ENCODE results near the gene B3GNT5. TPM values are rescaled to one million over a fixed set of nuclear protein-coding genes. Genes with fewer than 3 reads are reported as not detected.

B3GNT5 gene
- total and polyA plus RNA-seq, 10 of the 15 experiments (the other 5 are each of a cell fraction or from before 2014, with no cell fraction given), result 0.24 to 1.1 (median 0.48) TPM

DNA sequence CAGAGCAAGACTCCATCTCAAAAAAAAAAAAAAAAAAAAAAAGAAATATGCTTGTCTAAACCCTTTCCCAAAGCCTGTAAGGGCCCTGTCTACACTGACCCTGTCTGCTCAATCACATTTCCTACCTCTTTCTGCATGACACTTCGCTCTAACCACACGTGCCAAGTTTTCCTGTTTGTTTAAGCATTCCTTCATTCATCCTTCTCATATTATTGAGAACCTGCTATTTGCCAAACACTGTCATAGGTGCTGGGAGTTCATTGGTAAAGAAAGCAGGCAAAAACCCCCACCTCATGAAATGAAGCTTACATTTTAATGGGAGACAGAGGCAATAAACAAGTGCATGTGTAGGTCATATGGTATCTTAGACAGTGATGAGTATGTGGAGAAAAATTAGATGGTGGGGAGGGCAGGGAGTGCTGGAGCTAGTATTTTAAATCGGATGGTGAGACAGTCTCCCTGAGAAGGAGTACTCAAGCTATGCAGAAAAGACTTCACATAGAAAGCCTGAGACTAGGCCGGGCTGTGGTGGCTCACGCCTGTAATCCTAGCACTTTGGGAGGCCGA lies 48.0 kb downstream of the B3GNT5 start:
- intact Hi-C loops (cut with micrococcal nuclease; ENCODE audit: unreplicated experiment) (no loop called here), in situ Hi-C loops (cut with MboI) (no loop called here)
- Histone ChIP-seq H4K20me1 (ENCODE audit: control insufficient read depth, insufficient read depth) (no peaks in the 10 kb centered on the region), H3K4me3 (no peak overlapping the region), H3K9me3 (replicated peaks; ENCODE audit: control insufficient read depth, insufficient read depth, low read length) (no peaks in the 10 kb centered on the region), H3K79me2 (ENCODE audit: control insufficient read depth, insufficient read depth, low read length) (no peaks in the 10 kb centered on the region), H3K9ac (ENCODE audit: control insufficient read depth, insufficient read depth, low read length) (no peak overlapping the region), H3K4me1 (ENCODE audit: control insufficient read depth, insufficient read depth, low read length) (no peaks in the 10 kb centered on the region), H2AFZ (ENCODE audit: control insufficient read depth, low read depth, low read length) (no peak overlapping the region), H3K36me3 (ENCODE audit: control insufficient read depth in 2 of 2, insufficient read depth in 2 of 2, low read length in 1 of 2) (no peaks in the 10 kb centered on the region), H3K27me3 (replicated peaks in 1 of 2; ENCODE audit: control insufficient read depth in 2 of 2, insufficient read depth in 2 of 2, low read length in 1 of 2) (no peaks in the 10 kb centered on the region), H3K27ac (ENCODE audit: control insufficient read depth, insufficient read depth) (no peak overlapping the region), H3K4me2 (ENCODE audit: control insufficient read depth, insufficient read depth) (no peak overlapping the region)
- TF ChIP-seq CHD1 (IDR thresholded peaks at IDR 0.05; ENCODE audit: low read depth, low read length) (no peak), TBL1XR1 (IDR thresholded peaks at IDR 0.05; ENCODE audit: low read depth, low read length) (no peak), NFYA (IDR thresholded peaks at IDR 0.05; ENCODE audit: borderline replicate concordance, low read depth, low read length) (no peak), SIN3A (IDR thresholded peaks at IDR 0.05; ENCODE audit: low read depth, low read length) (no peak), HDAC2 (IDR thresholded peaks at IDR 0.05) (no peak), POLR2A (IDR thresholded peaks at IDR 0.05; ENCODE audit: low read depth, low read length) (no peak), POLR2AphosphoS2 (IDR thresholded peaks at IDR 0.05; ENCODE audit: low read depth, low read length) (no peak), HDGF (IDR thresholded peaks at IDR 0.05) (no peak), POU2F2 (IDR thresholded peaks at IDR 0.05; ENCODE audit: borderline replicate concordance, low read depth, low read length) (no peak), KDM1A (IDR thresholded peaks at IDR 0.05; ENCODE audit: borderline replicate concordance) (no peak), BMI1 (IDR thresholded peaks at IDR 0.05; ENCODE audit: borderline replicate concordance) (no peak), SMARCA5 (IDR thresholded peaks at IDR 0.05) (no peak), YY1 (IDR thresholded peaks at IDR 0.05; ENCODE audit: low read depth, low read length) (no peak), ETV6 (conservative IDR thresholded peaks at IDR 0.05 in 1 of 2, IDR thresholded peaks at IDR 0.05 in 1 of 2; ENCODE audit: borderline replicate concordance in 1 of 2, low read depth in 1 of 2) (no peak)
- TF ChIP-seq, protein P1, sequence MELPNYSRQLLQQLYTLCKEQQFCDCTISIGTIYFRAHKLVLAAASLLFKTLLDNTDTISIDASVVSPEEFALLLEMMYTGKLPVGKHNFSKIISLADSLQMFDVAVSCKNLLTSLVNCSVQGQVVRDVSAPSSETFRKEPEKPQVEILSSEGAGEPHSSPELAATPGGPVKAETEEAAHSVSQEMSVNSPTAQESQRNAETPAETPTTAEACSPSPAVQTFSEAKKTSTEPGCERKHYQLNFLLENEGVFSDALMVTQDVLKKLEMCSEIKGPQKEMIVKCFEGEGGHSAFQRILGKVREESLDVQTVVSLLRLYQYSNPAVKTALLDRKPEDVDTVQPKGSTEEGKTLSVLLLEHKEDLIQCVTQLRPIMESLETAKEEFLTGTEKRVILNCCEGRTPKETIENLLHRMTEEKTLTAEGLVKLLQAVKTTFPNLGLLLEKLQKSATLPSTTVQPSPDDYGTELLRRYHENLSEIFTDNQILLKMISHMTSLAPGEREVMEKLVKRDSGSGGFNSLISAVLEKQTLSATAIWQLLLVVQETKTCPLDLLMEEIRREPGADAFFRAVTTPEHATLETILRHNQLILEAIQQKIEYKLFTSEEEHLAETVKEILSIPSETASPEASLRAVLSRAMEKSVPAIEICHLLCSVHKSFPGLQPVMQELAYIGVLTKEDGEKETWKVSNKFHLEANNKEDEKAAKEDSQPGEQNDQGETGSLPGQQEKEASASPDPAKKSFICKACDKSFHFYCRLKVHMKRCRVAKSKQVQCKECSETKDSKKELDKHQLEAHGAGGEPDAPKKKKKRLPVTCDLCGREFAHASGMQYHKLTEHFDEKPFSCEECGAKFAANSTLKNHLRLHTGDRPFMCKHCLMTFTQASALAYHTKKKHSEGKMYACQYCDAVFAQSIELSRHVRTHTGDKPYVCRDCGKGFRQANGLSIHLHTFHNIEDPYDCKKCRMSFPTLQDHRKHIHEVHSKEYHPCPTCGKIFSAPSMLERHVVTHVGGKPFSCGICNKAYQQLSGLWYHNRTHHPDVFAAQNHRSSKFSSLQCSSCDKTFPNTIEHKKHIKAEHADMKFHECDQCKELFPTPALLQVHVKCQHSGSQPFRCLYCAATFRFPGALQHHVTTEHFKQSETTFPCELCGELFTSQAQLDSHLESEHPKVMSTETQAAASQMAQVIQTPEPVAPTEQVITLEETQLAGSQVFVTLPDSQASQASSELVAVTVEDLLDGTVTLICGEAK (IDR thresholded peaks at IDR 0.05; ENCODE audit: borderline replicate concordance), result no peak
- TF ChIP-seq, protein P2, sequence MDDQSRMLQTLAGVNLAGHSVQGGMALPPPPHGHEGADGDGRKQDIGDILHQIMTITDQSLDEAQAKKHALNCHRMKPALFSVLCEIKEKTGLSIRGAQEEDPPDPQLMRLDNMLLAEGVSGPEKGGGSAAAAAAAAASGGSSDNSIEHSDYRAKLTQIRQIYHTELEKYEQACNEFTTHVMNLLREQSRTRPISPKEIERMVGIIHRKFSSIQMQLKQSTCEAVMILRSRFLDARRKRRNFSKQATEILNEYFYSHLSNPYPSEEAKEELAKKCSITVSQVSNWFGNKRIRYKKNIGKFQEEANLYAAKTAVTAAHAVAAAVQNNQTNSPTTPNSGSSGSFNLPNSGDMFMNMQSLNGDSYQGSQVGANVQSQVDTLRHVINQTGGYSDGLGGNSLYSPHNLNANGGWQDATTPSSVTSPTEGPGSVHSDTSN (IDR thresholded peaks at IDR 0.05; ENCODE audit: insufficient replicate concordance, low read depth, low read length), result no peak
- ChIA-PET POLR2A (interaction anchor here (0.6 to 1.4 kb wide), 2 partner anchors 15 to 19 kb away, joined by 3 read pairs; no protein-coding TSS in a partner anchor), SMC1A (ENCODE audit: uncharacterized antibody, unreplicated experiment) (interaction anchor here (0.8 to 1.3 kb wide), 6 partner anchors 9 to 48 kb away, joined by 3 to 5 read pairs (median 4); partner anchors contain the start of gene B3GNT5), CTCF (interaction anchor here (0.6 to 1.1 kb wide), 2 partner anchors 9 to 1065 kb away, joined by 3 read pairs; no protein-coding TSS in a partner anchor), RAD21 (ENCODE audit: unreplicated experiment) (interaction anchor here (0.9 kb wide), 1 partner anchor 81 kb away, joined by 3 read pairs; no protein-coding TSS in a partner anchor)
- ATAC-seq, result no peak
- WGBS (ENCODE audit: insufficient coverage, insufficient replicate concordance, low lambda C conversion rate, missing lambda C conversion rate), result 64% methylated on average over 6 of the region's 6 CpGs
- FAIRE-seq, result no peak
- DNase-seq (ENCODE audit: low read depth, low spot score), result no peak
- no TSS peak for BruUV-seq (replicated peaks)
